DLD1 (cell line): ENCODE results near the gene PHTF1.

Source experiments
- in situ Hi-C: cut with HindIII; loops from 2 replicates; pipeline ENCODE4 v1.10.0; 2017; ENCODE audit warnings: low sequenced_read_pairs

The PHTF1 gene

GRCh38 chr1:113670650-113671049 lies 88.6 kb downstream of the PHTF1 start:
- in situ Hi-C loops, result no loop called here

GRCh38 chr1:113669988-113670387 lies 89.3 kb downstream of the PHTF1 start:
- in situ Hi-C loops, result no loop called here

DNA sequence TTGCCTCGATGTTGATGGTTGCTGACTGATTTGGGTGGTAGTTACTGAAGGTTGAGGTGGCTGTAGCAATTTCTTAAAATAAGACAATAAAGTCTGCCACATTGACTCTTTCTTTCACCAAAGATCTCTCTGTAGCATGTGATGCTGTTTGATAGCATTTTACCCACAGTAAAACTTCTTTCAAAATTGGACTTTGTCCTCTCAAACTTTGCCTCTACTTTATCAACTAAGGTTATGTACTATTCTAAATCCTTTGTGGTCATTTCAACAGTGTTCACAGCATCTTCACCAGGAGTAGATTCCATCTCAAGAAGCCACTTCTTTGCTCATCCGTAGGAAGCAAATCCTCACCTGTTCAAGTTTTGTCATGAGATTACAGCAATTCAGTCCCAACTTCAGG lies 93.2 kb downstream of the PHTF1 start:
- in situ Hi-C loops, result no loop called here

GRCh38 chr1:113665071-113665470 lies 94.2 kb downstream of the PHTF1 start:
- in situ Hi-C loops, result no loop called here

DNA sequence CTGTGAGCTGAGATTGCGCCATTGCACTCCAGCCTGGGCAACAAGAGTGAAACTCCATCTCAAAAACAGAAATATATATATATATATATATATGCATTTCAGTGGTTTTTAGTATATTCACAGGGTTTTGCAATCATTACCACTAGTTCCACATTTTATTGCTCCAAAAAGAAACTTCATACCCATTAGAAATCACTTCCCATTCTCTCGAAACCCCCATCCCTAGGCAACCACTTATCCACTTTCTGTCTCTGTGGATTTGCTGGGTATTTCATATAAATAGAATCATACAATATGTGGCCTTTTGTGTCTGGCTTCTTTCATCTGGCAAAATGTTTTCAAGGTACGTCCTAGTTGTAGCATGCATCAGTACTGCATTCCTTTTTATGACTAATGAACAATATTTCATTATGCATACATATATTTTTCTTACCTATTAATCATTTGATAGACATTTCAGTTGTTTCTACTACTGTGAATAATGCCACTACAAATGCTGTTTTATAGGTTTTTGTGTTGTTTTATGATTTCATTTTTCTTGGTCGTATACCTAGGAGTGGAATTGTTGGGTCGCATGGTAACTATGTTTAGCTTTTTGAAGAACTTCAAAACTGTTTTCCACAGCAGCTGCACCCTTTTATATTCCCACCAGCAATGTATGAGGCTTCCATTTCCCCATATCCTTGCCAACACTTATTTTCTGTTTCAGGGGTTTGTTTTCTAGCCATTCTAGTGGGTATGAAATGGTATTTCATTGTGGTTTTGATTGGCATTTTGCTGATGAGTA lies 95.9 kb downstream of the PHTF1 start:
- in situ Hi-C loops, result no loop called here

DNA sequence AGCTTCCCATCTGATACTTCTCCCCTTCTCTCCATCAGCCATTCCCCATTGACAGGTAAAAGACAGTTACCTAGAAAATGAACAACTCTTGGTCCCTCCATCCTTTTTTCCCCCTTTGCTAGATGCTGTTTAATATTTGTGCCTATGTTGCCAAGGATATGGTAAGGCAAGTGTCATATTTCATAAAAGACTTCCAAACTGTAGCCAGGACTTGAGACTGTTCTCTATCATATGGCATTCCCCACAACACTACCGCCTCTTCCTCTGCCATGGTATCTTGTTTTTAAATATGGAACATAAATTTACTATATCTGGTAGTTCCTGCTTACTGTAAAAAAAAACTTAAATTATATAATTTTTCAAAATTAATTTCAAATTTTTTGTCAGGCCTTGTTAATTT lies 97.2 kb downstream of the PHTF1 start:
- in situ Hi-C loops, result no loop called here

DNA sequence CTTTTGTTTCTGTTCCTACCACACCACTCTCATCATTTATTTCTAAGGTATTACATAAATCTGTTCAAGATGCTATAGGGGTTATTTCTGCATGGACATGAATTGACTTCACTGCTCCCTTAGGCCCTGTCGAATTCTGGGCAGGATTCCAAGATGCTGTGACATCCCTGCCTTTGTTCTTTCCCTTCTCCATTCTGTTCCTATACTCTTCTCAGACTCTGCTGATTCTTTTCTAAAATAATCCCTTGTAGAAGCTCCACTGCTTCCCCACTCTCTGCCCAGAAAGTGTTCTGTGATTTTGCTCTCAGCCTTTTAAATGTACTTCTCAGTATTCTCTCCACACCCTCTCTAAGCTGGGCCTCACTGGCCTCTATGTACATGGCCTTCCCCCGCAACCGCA lies 99.2 kb downstream of the PHTF1 start:
- in situ Hi-C loops, result no loop called here

- in situ Hi-C loops, result no loop called here
Measured at GRCh38 chr1:113659556-113659955, 99.7 kb downstream of the PHTF1 start.

- in situ Hi-C loops, result no loop called here
Measured at GRCh38 chr1:113659035-113659434, 100.3 kb downstream of the PHTF1 start.

- in situ Hi-C loops, result no loop called here
Measured at GRCh38 chr1:113657556-113658063, 101.7 kb downstream of the PHTF1 start.

DNA sequence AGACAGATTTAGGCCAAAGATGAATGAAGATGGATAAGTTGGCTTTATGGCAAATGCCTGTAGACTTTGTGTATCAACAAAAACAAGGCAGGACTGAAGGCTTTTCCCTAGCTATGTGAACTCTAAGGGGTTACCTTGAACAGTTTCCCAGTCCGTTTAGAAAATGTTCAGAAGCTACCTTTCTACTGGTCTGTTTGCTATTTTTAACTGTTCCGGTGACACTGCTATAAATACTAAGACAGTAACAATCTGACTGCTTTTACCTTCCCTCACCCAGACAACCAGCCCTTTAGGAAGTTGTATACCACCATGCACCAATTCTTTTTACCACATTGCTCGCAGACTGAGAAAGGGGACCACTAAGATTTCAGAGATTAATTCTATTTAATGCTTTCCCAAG lies 102.2 kb downstream of the PHTF1 start:
- in situ Hi-C loops, result no loop called here

- in situ Hi-C loops, result no loop called here
Measured at GRCh38 chr1:113654883-113655282, 104.4 kb downstream of the PHTF1 start.

DNA sequence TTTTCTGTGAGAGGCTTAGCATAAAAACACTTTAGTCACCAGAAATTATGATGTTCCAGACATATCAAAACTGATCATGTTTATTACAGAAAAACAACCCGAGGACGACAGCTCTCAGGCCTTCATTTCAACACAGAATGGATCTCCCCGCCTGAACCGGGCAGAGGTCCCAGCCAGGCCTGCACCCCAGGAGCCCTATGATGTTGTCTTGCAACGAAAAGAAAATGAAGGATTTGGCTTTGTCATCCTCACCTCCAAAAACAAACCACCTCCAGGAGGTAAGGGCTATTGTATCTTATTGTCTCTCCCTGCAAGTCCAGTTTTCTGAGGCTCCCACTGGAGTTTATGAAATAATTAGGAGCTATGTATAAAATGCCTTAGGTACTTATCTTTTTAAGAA lies 105.5 kb downstream of the PHTF1 start:
- in situ Hi-C loops, result no loop called here

GRCh38 chr1:113652771-113653170 lies 106.5 kb downstream of the PHTF1 start:
- in situ Hi-C loops, result no loop called here

DNA sequence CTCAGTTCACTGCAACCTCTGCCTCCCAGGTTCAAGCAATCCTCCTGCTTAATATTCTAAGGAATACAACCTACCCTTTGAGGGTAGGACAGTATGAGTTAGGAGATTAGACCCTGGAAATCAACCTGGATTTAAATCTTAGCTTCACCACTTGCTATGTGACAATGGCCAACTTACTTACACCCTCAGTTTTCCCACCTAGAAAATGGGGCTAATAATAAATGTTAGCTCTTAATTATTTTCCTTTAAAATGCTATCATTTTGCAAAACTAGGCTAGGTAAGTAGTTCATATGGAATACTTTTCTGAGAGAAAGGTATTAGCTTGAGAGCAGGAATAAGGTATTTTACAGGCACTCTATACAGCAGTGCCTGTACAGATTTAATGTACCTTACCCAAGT lies 110.8 kb downstream of the PHTF1 start:
- in situ Hi-C loops, result no loop called here

DNA sequence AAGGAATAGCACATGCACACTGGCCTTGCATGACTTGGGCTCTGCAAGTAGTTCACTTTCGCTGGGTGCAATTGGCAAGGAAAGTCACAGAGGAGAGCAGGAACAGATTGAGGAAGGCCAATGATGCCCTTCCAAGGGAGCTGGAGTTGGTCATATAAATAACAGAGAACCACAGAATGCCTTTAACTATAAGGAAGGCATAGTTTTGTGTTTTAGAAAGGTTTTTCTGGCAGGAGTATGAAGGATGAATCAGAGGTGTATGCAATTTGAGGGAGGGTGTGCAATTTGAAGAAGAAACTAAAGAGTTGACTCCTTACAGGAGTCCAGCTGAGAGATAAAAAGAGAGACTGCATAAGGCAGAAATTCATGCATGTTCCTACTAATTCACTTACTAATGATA lies 112.1 kb downstream of the PHTF1 start:
- in situ Hi-C loops, result no loop called here
